Activated CD8-positive, alpha-beta memory T cell treated with anti-CD3 and anti-CD28 coated beads, Interleukin-2, amount 50 U/mL, for 48 hours (primary cell): Measurements from ENCODE around the gene TKTL1.

Experiments used
- DNase-seq: peaks from one replicate; pipeline ENCODE4 v3.0.0-alpha.2; 2020

TKTL1 gene

GRCh38 chrX:154365052-154365600 is 69.5 kb downstream of the TKTL1 start:
- DNase-seq, result no peak

- DNase-seq, result no peak
Observed at GRCh38 chrX:154365997-154366665, 70.5 kb downstream of the TKTL1 start.

GRCh38 chrX:154366666-154367055 is 71.1 kb downstream of the TKTL1 start:
- no peak for DNase-seq

- no peak for DNase-seq
Observed at GRCh38 chrX:154367474-154368308, 72.1 kb downstream of the TKTL1 start.

- peak; percentile 91 for DNase-seq
Observed at GRCh38 chrX:154368630-154369448, 73.2 kb downstream of the TKTL1 start.

GRCh38 chrX:154369449-154370299 is 74.1 kb downstream of the TKTL1 start:
- peak; percentile 82 for DNase-seq

- no peak for DNase-seq
Observed at GRCh38 chrX:154370300-154371016, 74.9 kb downstream of the TKTL1 start.

- peak; percentile 91 for DNase-seq
Observed at GRCh38 chrX:154371017-154371788, 75.6 kb downstream of the TKTL1 start.

- DNase-seq, result no peak
Observed at GRCh38 chrX:154371789-154372300, 76.2 kb downstream of the TKTL1 start.

- peak; percentile 66 for DNase-seq
Observed at GRCh38 chrX:154372612-154373022, 77.0 kb downstream of the TKTL1 start.

GRCh38 chrX:154373340-154374306 is 78.0 kb downstream of the TKTL1 start:
- no peak for DNase-seq

GRCh38 chrX:154374313-154375155 is 78.9 kb downstream of the TKTL1 start, which contains the start of gene FLNA:
Gene FLNA (minus strand): TSS chrX:154374634. CDS start chrX:154371245, 3,389 bp downstream.
- DNase-seq, result no peak

GRCh38 chrX:154375156-154375504 is 79.5 kb downstream of the TKTL1 start:
- DNase-seq, result no peak

GRCh38 chrX:154376774-154377173 is 81.2 kb downstream of the TKTL1 start:
- DNase-seq, result no peak

GRCh38 chrX:154378059-154378798 is 82.6 kb downstream of the TKTL1 start:
- DNase-seq, result no peak

GRCh38 chrX:154378799-154379568 is 83.4 kb downstream of the TKTL1 start, which contains the start of gene EMD:
Gene EMD (plus strand): TSS chrX:154379295. CDS start chrX:154379485, 190 bp downstream.
- DNase-seq, result peak; percentile 93
